Caco-2 (cell line): Measurements from ENCODE around the gene LRFN4. TPM values are rescaled to one million over a fixed set of nuclear protein-coding genes. Genes with fewer than 3 reads are reported as not detected.

Experiments
- BruUV-seq: library from RNA; stranded (reverse); fragments of 400-500 nt; replicated peaks from 2 replicates; lab custom pipeline; 2021; lab: Mats Ljungman, UMichigan
- CTCF ChIA-PET: fragments of 300-600 bp; sonication (Branson Sonifier 250); formaldehyde crosslinking; loops from one replicate; lab custom pipeline; 2022; ENCODE audit warnings: antibody characterized with exemption; lab: Charles Lee
- POLR2A ChIA-PET: fragments of 300-600 bp; sonication (Branson Sonifier 250); formaldehyde crosslinking; loops from one replicate; lab custom pipeline; 2022; ENCODE audit warnings: antibody characterized with exemption; lab: Charles Lee
- DNase-seq, 2 experiments: peaks; one replicate each; pipeline versions ENCODE4 v3.0.0 to v3.0.0-alpha.2; 2020 to 2022
- H3K27me3 ChIP-seq: replicated peaks from 2 replicates; pipeline ENCODE4 v1.6.0; 2011; ENCODE audit warnings: low read length; ENCODE audit not compliant: control insufficient read depth, insufficient read depth
- H3K36me3 ChIP-seq: 2 replicates; pipeline ENCODE4 v1.5.1; 2011; ENCODE audit warnings: low read length; ENCODE audit not compliant: control insufficient read depth, insufficient read depth
- H3K4me1 ChIP-seq: fragments of 250-450 bp; sonication (Bioruptor Pico); 2 replicates; pipeline ENCODE4 v1.5.1; 2020; ENCODE audit warnings: mild to moderate bottlenecking
- H3K4me3 ChIP-seq: 2 replicates; pipeline ENCODE4 v1.5.1; 2011; ENCODE audit warnings: low read depth, mild to moderate bottlenecking, control low read depth, low read length
- H3K9me3 ChIP-seq: fragments of 250-450 bp; sonication (Bioruptor Pico); 2 replicates; pipeline ENCODE4 v1.5.1; 2020; ENCODE audit warnings: mild to moderate bottlenecking, moderate library complexity
- H3K27ac Mint-ChIP-seq: one replicate; pipeline ENCODE4 v1.8.0; 2022; ENCODE audit warnings: mixed read lengths; ENCODE audit not compliant: unreplicated experiment
- H3K27me3 Mint-ChIP-seq: one replicate; pipeline ENCODE4 v1.8.0; 2022; ENCODE audit warnings: mixed read lengths; ENCODE audit not compliant: insufficient read depth, unreplicated experiment
- H3K36me3 Mint-ChIP-seq: one replicate; pipeline ENCODE4 v1.8.0; 2022; ENCODE audit warnings: mild to moderate bottlenecking, mixed read lengths; ENCODE audit not compliant: insufficient read depth, unreplicated experiment
- H3K4me1 Mint-ChIP-seq: one replicate; pipeline ENCODE4 v1.8.0; 2022; ENCODE audit warnings: low read depth, mixed read lengths; ENCODE audit not compliant: unreplicated experiment
- H3K4me3 Mint-ChIP-seq: one replicate; pipeline ENCODE4 v1.8.0; 2022; ENCODE audit warnings: mild to moderate bottlenecking, moderate library complexity, mixed read lengths; ENCODE audit not compliant: unreplicated experiment
- H3K9me3 Mint-ChIP-seq: one replicate; pipeline ENCODE4 v1.8.0; 2022; ENCODE audit warnings: mixed read lengths; ENCODE audit not compliant: unreplicated experiment
- CTCF ChIP-seq, 2 experiments: fragments of 200-600 bp in 1 of 2; IDR thresholded peaks; 1 replicate in 1 of 2; 2 replicates in 1 of 2; pipeline versions ENCODE4 v1.5.1 to v1.8.0; 2011 to 2022; ENCODE audit warnings: antibody characterized with exemption in 1 of 2, control low read depth in 1 of 2, inconsistent platforms in 1 of 2, low read depth in 1 of 2, low read length in 1 of 2, mild to moderate bottlenecking in 1 of 2, moderate library complexity in 1 of 2; ENCODE audit not compliant: insufficient read depth in 1 of 2, severe bottlenecking in 1 of 2, unreplicated experiment in 1 of 2
- intact Hi-C: fragments of 100-400 bp; cut with micrococcal nuclease; formaldehyde crosslinking; loops from one replicate; pipeline ENCODE4 v1.10.0; 2022; ENCODE audit not compliant: unreplicated experiment
- total RNA-seq: library from RNA; stranded (reverse); gene quantifications from 2 replicates; pipeline ENCODE4 v1.2.3, GENCODE V29; 2022

The LRFN4 gene
- total RNA-seq, 1 experiment from 2014 or later: 14.1 TPM

- no TSS peak for BruUV-seq
- intact Hi-C loops: no loop called here
- Mint-ChIP-seq H3K9me3 (no peaks in the 10 kb centered on the region), H3K4me3 (no peak overlapping the region), H3K4me1 (peaks cover 16% of the 10 kb centered on the region), H3K27ac (no peak overlapping the region), H3K36me3 (no peaks in the 10 kb centered on the region), H3K27me3 (no peaks in the 10 kb centered on the region)
- H3K9me3 ChIP-seq: no peaks in the 10 kb centered on the region
- H3K36me3 ChIP-seq: no peaks in the 10 kb centered on the region
- H3K27me3 ChIP-seq: no peaks in the 10 kb centered on the region
- H3K4me3 ChIP-seq: no peak overlapping the region
- ChIA-PET CTCF (no interaction called here), POLR2A (no interaction called here)
- no peak for TF ChIP-seq CTCF (IDR thresholded peaks at IDR 0.05; ENCODE audit: insufficient read depth in 1 of 2, low read depth in 1 of 2, low read length in 1 of 2, severe bottlenecking in 1 of 2, unreplicated experiment in 1 of 2)
- peaks cover 10% of the 10 kb centered on the region for H3K4me1 ChIP-seq
- DNase-seq: no peak
These were observed 31.4 kb downstream of the LRFN4 start for GRCh38 chr11:66888282-66888681.

- no peak for DNase-seq
- ChIA-PET CTCF (no interaction called here), POLR2A (no interaction called here)
- no peak overlapping the region for H3K27ac Mint-ChIP-seq
- Histone ChIP-seq H3K27me3 (no peaks in the 10 kb centered on the region), H3K4me1 (peaks cover 10% of the 10 kb centered on the region), H3K4me3 (no peak overlapping the region), H3K9me3 (no peaks in the 10 kb centered on the region), H3K36me3 (no peaks in the 10 kb centered on the region)
- no peaks in the 10 kb centered on the region for H3K27me3 Mint-ChIP-seq
- no TSS peak for BruUV-seq
- H3K4me3 Mint-ChIP-seq: no peak overlapping the region
- peaks cover 16% of the 10 kb centered on the region for H3K4me1 Mint-ChIP-seq
- H3K9me3 Mint-ChIP-seq: no peaks in the 10 kb centered on the region
- H3K36me3 Mint-ChIP-seq: no peaks in the 10 kb centered on the region
- no peak for TF ChIP-seq CTCF (IDR thresholded peaks at IDR 0.05; ENCODE audit: insufficient read depth in 1 of 2, low read depth in 1 of 2, low read length in 1 of 2, severe bottlenecking in 1 of 2, unreplicated experiment in 1 of 2)
- intact Hi-C loops: no loop called here
These were observed 33.1 kb downstream of the LRFN4 start for GRCh38 chr11:66889960-66890359.

GRCh38 chr11:66891851-66892660 lies 35.2 kb downstream of the LRFN4 start:
- ChIA-PET CTCF (interaction anchor here (0.7 kb wide), 2 partner anchors 19 to 342 kb away, joined by 3 read pairs; no protein-coding TSS in a partner anchor), POLR2A (no interaction called here)
- no peaks in the 10 kb centered on the region for H3K27me3 Mint-ChIP-seq
- no peaks in the 10 kb centered on the region for H3K36me3 Mint-ChIP-seq
- Histone ChIP-seq H3K27me3 (no peaks in the 10 kb centered on the region), H3K9me3 (no peaks in the 10 kb centered on the region), H3K4me1 (peaks cover 10% of the 10 kb centered on the region), H3K36me3 (no peaks in the 10 kb centered on the region), H3K4me3 (no peak overlapping the region)
- intact Hi-C loops: no loop called here
- H3K4me3 Mint-ChIP-seq: no peak overlapping the region
- TF ChIP-seq CTCF (IDR thresholded peaks at IDR 0.05; ENCODE audit: insufficient read depth in 1 of 2, low read depth in 1 of 2, low read length in 1 of 2, severe bottlenecking in 1 of 2, unreplicated experiment in 1 of 2): no peak
- BruUV-seq: no TSS peak
- peak; percentile 72 to 88 for DNase-seq
- H3K9me3 Mint-ChIP-seq: no peaks in the 10 kb centered on the region
- peak overlapping the region; percentile 6 for H3K27ac Mint-ChIP-seq
- H3K4me1 Mint-ChIP-seq: peaks cover 10% of the 10 kb centered on the region
